ENCODE measurements around the gene HPSE2.

DNA sequence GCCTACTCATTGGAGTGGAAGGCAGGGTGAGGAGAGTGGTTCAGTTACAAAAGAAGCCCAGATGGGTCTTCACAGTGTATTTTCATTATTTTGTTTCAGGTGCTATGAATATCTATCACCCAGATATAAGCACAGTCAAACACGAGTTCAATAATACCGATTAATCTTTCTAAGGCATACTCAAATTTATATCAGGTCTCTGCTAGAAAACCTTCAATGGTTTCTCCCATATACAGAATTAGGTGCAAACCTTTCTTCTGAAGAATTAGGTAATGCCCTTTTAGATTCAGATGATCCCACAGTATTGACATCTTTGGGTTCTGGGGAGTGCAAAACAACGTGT, 774.2 kb downstream of the HPSE2 start:
- TF ChIP-seq, protein P1, sequence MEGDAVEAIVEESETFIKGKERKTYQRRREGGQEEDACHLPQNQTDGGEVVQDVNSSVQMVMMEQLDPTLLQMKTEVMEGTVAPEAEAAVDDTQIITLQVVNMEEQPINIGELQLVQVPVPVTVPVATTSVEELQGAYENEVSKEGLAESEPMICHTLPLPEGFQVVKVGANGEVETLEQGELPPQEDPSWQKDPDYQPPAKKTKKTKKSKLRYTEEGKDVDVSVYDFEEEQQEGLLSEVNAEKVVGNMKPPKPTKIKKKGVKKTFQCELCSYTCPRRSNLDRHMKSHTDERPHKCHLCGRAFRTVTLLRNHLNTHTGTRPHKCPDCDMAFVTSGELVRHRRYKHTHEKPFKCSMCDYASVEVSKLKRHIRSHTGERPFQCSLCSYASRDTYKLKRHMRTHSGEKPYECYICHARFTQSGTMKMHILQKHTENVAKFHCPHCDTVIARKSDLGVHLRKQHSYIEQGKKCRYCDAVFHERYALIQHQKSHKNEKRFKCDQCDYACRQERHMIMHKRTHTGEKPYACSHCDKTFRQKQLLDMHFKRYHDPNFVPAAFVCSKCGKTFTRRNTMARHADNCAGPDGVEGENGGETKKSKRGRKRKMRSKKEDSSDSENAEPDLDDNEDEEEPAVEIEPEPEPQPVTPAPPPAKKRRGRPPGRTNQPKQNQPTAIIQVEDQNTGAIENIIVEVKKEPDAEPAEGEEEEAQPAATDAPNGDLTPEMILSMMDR (IDR thresholded peaks at IDR 0.05) = no peak
- no peak for TF ChIP-seq POLR2AphosphoS5 (IDR thresholded peaks at IDR 0.05; ENCODE audit: low read depth, low read length)
- TF ChIP-seq, protein P2, sequence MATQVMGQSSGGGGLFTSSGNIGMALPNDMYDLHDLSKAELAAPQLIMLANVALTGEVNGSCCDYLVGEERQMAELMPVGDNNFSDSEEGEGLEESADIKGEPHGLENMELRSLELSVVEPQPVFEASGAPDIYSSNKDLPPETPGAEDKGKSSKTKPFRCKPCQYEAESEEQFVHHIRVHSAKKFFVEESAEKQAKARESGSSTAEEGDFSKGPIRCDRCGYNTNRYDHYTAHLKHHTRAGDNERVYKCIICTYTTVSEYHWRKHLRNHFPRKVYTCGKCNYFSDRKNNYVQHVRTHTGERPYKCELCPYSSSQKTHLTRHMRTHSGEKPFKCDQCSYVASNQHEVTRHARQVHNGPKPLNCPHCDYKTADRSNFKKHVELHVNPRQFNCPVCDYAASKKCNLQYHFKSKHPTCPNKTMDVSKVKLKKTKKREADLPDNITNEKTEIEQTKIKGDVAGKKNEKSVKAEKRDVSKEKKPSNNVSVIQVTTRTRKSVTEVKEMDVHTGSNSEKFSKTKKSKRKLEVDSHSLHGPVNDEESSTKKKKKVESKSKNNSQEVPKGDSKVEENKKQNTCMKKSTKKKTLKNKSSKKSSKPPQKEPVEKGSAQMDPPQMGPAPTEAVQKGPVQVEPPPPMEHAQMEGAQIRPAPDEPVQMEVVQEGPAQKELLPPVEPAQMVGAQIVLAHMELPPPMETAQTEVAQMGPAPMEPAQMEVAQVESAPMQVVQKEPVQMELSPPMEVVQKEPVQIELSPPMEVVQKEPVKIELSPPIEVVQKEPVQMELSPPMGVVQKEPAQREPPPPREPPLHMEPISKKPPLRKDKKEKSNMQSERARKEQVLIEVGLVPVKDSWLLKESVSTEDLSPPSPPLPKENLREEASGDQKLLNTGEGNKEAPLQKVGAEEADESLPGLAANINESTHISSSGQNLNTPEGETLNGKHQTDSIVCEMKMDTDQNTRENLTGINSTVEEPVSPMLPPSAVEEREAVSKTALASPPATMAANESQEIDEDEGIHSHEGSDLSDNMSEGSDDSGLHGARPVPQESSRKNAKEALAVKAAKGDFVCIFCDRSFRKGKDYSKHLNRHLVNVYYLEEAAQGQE (IDR thresholded peaks at IDR 0.05; ENCODE audit: insufficient read depth in 1 of 2, low read depth in 2 of 2, low read length in 1 of 2) = no peak
- TF ChIP-seq SIN3A (IDR thresholded peaks at IDR 0.05; ENCODE audit: borderline replicate concordance, insufficient read depth, low read depth, low read length) = no peak
